CD4-positive, alpha-beta T cell treated with Interleukin-15 for 1 hour (primary cell): ENCODE data around the gene AQP2.
A peak's percentile ranks its signal among the peaks of the same experiment; 100 is the strongest.

ENCODE experiments used
- DNase-seq: peaks from one replicate; pipeline ENCODE4 v3.0.0-alpha.2; 2020

Gene AQP2

DNA sequence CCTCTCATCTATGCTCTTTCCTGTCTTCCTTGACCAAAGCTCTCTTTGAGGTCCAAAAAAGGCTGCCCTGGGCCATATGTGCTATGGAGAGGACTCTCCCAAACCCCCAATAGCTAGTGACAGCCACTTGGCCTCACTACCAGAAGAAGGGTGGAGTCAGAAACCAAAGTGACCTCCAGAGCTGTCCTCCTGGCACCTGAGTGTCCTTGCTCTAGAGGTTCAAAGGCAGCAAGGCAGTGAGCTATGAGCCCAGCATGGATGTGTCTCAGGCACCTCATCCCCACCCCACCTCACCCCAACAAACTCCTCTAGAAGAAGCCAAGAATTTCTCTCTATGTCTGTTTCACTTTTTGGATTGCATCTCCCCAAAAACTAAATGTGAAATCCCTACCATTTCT, 7.0 kb downstream of the AQP2 start:
- no peak for DNase-seq

DNA sequence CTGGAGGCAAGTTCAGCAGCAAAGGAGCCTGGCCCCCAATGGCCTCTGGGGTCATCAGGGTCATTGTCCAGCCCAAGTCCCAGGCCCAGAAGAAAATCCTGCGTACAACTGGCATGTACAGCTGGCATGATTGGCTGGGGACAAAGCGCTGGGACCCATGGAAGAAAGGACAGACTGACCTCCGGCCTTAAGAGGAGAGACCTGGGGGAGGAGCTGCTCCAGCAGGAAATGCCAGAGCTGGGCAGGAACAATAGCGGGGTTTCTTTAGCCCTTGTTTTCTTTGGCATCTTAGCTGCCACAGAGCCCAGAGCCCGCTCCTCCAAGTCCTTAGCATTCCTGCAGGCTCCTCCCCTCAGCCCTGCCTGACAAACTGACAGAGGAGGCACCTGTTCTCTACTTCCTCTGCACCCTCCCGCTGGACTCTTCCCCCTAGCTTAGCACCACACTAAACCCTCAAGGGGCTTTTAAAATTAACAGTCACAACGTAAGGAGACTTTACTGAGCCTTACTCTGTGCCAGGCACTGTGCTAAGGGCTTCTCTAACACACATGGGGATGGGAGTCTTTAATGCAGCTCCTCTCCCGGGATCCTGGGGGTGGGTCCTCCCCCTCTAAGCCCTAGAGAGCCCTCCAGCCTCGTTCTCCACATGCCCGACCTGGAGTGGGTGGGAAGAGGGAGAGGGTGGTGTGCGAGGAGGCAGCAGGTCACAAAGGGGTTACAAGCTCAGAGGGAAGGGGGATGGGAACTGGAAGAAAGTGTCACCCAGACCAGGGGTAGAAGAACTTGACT, 9.3 kb downstream of the AQP2 start:
- DNase-seq: no peak

DNA sequence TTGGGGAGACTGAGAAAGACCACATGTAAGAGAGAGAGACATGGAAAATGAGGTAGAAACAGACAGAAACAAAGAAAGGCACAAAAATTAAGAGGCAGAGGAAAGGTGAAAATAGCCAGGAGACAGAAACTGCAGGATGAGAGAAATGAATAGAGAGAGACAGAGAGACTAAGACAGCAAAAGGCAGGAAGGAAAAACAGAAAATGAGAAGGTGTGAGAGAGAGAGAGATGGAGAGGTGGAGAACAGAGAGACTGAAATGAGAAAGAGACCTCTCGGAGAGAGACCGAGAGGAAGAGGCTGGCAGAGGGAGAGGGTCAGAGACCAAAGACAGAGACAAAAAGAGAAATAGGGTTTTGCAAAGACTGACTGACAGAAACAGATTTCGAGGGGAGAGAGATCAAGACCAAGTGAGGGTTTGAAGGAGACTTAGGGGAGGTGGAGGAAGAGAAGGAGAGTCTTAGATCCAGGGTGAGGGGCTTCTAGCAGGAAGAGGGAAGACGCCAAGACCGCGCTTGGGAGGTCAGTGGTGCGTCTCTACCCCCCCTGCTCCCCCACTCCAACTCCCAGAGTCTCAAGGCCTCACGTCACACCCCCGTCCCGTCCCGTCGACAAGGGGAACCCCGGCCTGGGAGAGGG, 10.1 kb downstream of the AQP2 start:
- no peak for DNase-seq

DNA sequence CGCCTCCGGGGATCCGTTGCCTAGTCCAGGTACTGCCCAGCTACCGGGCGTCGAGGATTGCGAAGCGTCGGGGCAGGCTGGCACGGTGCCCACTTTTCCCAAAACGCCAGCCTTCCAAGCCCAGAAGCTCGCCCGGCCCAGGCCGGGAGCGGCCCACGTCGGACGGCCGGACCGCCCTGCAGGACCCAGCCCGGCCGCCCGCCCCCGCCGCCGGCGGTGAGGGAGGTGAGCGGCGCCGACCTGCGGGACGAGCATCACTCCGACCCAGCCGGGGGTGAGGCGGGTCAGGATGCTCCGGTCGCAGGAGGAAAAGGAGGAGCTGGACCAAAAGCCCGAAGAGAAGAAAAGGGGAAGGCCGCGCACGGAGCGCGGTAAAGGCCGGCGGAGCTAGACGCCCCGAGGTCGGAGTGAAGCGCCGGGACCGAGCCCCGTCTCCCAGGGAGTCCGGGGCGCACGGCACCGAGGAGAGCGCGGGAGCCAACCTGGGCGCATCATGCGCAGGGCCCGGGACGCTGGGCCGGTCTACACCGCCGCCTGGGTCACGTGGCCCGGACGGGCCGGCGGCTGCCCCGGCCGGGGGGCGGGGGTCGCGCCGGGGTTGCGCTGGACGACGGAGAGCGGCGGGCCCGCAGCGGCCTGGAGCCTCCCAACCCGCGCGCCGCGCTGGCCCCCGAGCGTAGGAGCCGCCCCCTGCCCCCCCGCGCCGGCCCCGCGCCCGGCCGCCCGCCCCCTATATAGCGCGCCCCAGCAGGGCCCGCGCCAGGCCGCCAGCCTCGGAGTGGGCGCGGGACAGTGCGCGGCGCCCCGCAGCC, 10.8 kb downstream of the AQP2 start, which contains the start of gene AQP5:
AQP5 (plus strand) TSS at position 762 of the 812 bp plus-strand sequence. CDS start 146 bp downstream, outside the sequence.
- DNase-seq: no peak

DNA sequence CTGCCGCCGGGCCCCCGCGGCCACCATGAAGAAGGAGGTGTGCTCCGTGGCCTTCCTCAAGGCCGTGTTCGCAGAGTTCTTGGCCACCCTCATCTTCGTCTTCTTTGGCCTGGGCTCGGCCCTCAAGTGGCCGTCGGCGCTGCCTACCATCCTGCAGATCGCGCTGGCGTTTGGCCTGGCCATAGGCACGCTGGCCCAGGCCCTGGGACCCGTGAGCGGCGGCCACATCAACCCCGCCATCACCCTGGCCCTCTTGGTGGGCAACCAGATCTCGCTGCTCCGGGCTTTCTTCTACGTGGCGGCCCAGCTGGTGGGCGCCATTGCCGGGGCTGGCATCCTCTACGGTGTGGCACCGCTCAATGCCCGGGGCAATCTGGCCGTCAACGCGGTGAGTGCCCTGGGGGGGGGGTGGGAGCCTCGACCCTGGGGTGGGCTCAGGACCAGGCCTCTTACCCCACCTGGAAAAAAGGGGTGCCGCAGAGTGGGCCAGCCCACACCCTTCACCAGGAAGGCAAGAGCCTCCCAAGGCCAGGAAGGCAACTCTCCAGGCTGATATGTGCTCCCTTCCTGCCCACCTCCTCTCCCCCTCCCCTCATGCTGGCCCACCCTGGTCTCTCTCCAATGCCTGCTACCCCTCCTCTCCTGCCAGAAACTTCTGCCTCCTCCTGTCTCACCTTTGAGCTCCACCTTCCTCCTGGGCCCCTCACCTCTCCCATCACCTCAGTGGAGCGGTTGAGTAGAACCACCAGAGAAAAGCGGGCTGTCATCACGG, 11.6 kb downstream of the AQP2 start:
- DNase-seq: no peak

DNA sequence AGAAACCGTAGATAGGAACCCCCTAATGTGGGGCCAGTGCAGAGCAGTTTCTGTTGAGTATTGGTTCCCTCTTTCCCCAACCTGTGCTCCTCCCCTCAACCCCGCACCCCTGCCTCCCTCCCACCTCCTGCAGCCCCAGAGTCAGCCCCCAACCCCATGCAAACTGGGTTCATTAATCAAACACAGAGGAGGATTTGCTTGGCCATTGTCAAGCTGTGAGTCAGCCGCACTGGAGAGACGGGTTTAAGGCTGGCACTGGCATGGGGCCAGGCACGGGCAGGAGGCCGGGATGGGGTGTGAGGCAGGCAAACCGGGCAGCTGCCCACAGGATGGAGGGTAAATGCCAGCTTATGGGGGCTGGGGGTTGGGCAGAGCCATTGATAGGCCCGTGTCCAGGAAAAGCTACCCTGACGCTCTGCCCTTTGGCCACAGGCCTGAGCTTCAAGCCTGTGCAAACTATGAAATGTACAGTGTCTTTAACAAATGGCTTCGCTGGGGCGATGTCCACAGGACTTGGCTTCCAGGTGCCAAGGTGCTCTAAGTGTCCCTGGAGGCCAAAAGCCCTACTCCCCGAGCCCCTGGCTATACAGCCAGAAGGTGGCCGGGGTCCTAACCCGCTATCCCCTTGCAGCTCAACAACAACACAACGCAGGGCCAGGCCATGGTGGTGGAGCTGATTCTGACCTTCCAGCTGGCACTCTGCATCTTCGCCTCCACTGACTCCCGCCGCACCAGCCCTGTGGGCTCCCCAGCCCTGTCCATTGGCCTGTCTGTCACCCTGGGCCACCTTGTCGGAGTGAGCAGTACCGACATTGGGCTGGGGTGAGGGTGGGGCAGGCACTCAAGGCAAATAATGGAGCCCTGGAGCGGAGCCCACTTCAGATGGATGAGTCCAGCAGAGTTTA, 12.6 kb downstream of the AQP2 start:
- DNase-seq: no peak

DNA sequence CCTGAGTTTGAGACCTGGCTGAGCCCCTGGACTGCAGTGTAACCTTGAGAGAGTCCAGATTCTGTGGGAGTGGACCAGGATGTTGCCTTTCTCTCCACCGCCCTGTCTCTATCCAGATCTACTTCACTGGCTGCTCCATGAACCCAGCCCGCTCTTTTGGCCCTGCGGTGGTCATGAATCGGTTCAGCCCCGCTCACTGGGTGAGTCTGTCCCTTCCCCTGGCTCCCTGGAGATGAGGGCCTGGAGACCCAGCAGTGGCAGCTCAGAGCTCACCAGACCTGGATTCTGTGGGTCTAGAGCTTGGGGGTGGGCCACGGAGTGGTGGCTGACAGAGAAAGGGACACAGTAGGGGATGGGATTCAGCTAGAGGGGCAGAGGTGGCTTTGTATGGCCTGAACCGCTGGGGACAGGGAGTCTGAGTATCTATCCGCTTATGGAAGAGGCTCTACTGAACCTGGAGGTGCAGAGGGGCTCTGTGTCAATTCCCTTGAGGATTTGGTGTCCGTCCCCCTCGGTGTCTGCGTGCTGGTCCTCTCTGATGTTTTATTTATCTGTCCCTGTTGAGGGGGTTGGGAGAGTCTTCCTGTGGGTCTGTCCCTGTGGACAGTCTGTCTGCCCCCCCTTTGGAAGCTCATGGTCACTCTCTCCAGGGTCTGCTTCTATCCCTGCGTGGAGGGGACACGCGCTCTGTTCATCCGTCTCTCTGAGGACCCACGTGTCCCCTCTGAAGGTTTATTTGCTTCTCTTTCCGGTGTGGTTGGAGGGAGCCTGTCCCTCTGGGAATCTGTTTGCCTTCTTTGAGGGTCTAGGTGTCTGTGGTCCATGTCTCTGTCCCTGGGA, 13.7 kb downstream of the AQP2 start:
- no peak for DNase-seq

DNA sequence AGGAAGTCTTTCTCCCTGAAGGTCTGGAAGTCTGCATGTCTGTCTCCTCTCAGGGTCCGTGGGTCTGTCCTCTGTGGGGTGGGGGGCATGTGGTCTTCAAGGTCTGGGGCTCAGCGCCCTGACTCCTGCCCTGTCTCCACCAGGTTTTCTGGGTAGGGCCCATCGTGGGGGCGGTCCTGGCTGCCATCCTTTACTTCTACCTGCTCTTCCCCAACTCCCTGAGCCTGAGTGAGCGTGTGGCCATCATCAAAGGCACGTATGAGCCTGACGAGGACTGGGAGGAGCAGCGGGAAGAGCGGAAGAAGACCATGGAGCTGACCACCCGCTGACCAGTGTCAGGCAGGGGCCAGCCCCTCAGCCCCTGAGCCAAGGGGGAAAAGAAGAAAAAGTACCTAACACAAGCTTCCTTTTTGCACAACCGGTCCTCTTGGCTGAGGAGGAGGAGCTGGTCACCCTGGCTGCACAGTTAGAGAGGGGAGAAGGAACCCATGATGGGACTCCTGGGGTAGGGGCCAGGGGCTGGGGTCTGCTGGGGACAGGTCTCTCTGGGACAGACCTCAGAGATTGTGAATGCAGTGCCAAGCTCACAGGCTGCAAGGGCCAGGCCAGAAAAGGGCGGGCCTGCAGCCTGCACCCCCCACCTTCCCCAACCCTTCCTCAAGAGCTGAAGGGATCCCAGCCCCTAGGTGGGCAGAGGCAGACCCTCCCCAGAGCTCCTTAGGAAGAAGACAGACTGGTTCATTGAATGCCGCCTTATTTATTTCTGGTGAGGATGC, 14.5 kb downstream of the AQP2 start:
- no peak for DNase-seq

DNA sequence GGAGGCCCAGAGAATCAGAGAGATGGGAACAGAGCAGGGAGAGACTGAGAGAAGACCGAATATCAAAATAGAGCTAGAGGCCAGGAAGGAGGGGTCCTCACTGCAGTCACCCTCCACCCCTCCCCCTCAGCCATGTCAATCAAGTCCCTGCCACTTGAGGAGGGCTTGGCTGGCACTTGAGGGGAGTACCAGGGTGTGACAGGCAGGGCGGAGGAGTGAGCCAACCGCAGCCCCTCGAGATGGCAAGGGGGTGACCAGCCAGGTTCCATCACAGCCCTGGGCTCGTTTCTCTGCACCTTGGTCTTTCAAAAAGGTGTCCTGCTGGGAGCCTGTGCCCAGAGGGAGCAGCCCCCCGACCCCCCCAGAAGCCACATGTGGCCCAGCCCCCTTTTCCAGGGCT, 15.3 kb downstream of the AQP2 start:
- DNase-seq: no peak

DNA sequence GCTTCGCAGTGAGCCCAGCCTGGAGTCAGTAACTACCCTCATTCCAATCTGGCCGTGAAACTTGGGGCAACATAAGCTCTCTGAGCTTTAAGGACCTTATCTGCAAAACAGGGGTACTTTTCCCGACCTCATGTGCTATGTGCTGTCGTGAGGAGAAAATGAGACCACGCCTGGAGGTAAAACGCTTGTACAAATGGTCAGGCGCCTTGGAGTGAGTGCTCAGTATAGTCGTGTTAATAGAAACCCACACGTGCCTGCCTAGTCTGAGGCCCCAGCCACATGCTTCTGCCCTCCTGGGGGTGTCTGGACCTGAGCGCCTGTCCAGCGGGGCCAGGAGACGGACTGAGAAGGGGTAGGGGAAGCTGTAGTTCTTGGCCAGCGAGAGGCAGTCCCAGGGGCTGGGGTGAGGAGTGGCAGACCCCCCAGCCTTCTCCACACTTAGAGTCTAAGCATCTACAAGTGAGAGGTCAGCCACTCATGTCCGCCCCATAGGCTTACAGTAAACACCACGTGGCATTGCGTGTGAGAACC, 16.0 kb downstream of the AQP2 start:
- DNase-seq: no peak

DNA sequence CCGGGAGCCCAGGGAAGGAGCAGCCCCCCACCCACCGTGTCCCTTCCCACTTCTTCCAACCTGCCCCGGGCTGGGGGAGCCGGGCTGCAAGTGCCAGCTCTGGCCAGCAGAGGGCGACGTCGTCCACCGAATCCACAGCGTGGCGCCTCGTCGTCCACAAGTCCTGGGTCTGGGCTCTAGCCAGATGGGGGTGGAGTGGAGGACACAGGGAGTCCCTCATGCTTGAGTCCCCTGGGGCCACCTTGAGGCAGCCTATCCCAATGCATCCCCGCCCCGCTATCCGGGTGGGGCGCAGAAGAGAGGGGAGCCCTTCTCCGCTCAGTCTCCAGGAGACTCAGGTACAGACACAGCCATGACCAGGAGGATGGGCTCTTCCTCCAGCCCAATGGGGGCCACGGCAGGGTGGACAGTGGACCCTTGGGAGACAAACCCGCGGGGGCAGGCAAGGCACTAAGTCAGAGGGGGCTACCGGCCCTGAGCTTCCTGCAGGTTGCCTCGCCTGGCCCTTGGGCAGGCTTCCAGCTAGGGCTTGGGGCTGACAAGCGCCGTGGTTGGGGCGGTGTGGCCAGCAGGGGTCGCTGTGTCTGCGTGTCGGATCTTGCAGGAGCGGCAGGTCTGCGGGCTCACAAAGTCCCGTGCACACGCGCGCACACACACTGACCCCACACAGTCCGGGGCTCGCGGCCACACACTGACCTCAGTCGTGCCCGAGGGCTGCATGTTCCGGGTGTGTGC, 16.7 kb downstream of the AQP2 start:
- DNase-seq: peak; percentile 85

DNA sequence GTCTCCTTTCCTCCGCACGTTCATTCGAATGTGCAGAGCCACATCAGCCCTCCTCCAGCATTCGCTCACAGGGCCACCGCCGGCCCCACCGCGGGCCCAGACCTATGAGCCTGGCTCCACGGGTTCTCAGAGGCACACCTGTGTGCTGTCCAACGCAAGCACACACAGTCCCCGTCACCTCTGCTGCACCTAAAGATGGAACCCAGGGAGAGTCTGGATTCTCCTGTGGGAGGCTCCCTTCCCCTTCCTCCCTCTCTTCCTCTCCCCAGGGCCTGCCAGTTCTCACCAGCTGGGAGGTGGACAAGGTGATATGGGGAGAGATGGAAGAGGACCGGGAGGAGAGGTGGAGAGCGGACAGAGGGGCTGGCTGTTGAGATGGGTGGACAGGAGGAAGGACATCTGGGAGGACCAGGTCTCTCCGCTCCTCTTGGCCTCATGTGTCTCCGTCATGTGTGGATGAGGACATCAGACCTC, 17.3 kb downstream of the AQP2 start:
- no peak for DNase-seq

DNA sequence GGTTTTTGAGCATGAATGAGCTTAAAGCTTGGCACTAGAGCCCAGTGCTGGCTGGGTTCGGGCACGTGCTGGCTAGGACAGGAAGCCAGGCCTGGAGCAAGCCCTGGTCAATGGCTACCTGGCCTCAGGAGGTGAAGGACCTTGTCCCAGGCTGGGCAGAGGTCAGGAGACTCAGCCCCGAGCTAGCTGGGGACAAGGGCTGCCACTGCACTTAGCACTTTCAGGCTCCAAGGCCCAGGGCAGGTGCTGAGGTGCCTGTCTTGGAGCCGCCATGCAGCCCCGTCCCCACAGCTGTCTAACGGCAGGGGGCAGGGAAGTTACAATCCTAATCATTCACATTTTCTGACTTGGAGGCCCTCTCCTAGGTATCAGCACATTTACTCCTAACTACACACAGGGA, 17.9 kb downstream of the AQP2 start:
- no peak for DNase-seq

DNA sequence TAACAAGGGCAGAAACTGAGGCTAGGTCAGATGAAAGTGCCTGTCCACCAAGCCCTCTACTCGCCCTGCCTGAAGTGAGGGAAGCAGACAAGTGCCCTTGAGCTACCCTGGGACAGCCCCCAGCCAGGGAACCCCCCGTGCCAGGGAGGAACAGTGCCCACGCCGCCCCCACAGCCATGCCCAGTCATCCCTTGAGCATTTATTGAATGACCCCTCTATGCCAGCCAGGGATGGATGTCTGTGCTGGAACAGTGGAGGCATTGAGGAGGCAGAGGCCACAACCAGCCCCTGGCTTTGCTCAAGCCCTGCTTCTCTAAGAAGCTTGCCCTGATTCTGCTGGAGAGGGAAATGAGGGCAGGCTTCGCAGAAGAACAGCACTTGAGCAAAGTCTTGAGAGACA, 18.5 kb downstream of the AQP2 start:
- DNase-seq: no peak

DNA sequence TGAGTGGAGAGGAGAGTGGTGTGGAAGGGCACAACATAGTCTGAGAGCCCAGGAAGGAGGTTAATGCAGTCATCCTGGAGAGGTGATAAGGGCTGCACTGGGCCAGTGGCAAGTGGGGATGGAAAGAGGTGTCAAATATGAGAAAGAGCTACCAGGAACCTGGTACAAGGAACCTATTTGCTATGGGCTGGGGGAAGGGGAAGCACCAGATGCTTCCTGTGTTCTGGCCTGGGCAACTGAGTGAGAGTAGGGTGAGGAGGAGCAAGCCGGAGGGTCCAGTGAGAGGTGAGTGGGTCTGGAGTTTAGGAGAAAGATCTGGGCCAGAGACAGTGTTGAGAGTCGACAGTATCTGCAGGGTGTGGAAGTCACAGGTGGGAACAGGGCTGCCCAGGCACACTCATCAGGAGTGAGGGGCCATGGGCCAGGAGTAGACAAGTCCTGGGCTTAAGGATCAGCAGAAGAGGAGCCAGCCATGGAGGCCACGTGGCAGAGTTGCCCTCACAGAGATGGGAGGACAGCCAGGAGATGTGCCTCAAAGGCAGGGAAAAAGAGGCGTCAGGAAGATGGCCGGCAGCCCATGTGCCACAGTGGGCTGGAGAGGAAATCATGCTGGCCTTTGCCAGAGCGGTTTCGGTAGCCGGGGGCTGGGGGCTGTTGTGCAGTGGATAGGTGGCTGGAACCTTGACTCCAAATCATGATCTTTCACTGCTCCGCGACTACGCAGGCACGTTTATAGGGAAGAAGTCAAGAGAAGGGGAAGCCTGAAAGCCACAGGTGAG, 19.3 kb downstream of the AQP2 start:
- no peak for DNase-seq

DNA sequence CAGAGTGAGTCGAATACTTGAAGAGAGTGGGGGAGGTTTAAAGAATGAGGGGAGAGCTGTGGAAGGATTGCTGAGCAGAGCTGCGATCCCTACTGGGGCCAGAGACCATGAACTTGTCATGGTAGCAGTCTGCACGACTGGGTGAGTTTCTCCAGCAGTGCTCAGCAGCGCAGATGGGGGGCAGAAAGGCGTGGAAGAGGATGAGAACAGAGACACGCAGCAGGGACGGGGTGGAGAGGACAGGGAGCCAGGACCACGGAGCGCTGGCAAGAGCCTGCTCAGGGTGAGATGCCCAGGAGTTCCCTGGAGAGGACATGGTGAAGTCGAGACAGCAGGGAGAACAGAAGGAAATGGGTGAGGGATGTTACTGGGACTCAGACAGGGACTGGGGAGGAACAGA, 20.1 kb downstream of the AQP2 start:
- DNase-seq: no peak

DNA sequence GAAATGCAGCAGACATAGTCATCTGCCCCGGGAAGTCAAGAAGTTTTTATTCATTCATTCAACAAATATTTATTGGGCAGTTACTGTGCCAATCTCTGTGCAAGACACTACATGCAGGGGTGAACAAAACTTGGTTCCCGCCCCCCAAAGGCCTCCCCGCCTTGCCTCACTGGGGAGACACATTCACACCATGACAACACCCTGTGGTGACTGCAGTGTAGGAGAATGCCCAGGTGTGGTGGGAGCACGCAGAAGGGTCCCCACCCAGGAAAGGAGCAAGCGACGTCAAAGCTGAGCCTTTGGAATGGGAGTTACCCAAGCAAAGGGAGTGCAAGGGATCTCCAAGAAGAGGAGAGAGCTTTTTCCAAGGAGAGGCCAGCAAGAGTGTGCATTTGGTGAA, 20.6 kb downstream of the AQP2 start:
- DNase-seq: no peak

DNA sequence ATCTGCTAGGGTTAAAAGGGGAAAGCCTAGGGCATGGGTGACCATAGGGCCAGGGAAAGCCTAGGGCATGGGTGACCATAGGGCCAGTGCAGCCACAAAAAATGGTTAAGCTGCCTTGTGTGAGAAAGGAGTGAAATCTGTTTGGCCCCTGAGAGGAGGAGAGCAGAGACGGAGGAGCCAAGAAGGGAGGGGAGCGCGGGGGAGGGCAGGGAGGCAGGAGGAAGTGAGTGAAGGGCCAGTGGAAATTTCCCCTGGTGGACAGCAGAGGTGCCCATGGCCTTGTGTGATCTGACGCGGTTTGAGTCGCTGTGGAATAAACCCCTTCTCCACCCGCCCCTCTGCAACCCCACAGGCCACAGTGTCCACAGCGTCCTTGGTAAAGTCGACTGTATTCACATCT, 21.6 kb downstream of the AQP2 start:
- no peak for DNase-seq
